ENCODE results near the gene GRK2. TPM values are rescaled to one million over a fixed set of nuclear protein-coding genes. Genes with fewer than 3 reads are reported as not detected.

GRK2 gene
- total and polyA plus RNA-seq, 9 of the 15 experiments (the other 6 are each of a cell fraction or from before 2014, with no cell fraction given): 0.24 to 95.8 (median 56.5) TPM

DNA sequence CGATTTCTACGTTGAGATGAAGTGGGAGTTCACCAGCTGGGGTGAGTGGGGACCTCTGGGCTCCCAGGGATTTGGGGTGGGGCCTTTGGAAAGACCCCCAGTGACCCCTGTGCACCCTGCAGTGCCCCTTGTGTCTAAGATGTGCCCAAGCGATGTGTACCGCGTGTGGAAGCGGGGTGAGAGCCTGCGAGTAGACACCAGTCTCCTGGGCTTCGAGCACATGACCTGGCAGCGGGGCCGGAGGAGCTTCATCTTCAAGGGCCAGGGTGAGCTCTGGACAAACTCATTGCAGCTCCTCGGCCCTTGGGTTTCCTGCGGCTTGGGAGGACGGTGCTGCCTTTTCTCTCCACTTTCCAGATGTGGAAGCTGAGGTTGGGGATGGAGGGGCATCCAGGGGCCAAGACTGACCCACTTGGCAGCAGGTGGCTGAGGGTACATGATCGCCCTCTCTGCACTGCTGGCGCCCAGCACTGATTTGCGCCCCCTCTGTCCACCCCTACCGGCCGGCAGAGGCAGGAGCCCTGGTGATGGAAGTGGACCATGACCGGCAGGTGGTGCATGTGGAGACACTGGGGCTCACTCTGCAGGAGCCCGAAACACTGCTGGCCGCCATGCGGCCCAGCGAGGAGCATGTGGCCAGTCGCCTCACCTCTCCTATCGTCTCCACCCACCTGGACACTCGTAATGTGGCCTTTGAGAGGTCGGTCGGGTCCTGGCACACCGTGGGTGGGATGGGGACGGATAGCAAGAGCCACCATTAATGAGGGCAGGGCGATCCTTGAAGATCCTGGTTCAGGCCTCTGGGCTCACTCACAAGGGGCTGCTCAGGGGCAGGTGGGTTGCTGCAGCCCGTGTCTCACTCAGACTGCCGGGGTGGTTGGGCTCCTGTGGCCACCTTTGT, 25.5 kb downstream of the GRK2 start (continued):
- TF ChIP-seq, protein P1, sequence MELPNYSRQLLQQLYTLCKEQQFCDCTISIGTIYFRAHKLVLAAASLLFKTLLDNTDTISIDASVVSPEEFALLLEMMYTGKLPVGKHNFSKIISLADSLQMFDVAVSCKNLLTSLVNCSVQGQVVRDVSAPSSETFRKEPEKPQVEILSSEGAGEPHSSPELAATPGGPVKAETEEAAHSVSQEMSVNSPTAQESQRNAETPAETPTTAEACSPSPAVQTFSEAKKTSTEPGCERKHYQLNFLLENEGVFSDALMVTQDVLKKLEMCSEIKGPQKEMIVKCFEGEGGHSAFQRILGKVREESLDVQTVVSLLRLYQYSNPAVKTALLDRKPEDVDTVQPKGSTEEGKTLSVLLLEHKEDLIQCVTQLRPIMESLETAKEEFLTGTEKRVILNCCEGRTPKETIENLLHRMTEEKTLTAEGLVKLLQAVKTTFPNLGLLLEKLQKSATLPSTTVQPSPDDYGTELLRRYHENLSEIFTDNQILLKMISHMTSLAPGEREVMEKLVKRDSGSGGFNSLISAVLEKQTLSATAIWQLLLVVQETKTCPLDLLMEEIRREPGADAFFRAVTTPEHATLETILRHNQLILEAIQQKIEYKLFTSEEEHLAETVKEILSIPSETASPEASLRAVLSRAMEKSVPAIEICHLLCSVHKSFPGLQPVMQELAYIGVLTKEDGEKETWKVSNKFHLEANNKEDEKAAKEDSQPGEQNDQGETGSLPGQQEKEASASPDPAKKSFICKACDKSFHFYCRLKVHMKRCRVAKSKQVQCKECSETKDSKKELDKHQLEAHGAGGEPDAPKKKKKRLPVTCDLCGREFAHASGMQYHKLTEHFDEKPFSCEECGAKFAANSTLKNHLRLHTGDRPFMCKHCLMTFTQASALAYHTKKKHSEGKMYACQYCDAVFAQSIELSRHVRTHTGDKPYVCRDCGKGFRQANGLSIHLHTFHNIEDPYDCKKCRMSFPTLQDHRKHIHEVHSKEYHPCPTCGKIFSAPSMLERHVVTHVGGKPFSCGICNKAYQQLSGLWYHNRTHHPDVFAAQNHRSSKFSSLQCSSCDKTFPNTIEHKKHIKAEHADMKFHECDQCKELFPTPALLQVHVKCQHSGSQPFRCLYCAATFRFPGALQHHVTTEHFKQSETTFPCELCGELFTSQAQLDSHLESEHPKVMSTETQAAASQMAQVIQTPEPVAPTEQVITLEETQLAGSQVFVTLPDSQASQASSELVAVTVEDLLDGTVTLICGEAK (IDR thresholded peaks at IDR 0.05): no peak
- TF ChIP-seq, protein P1 (CRISPR knock-in tag; IDR thresholded peaks at IDR 0.05): no peak

Data from K562 (cell line).